ENCODE measurements around the gene UBE3D. TPM values are rescaled to one million over a fixed set of nuclear protein-coding genes. Genes with fewer than 3 reads are reported as not detected.

The UBE3D gene
- total RNA-seq, 1 donor from 2014 or later, result 7.4 TPM

GRCh38 chr6:82906489-82906888, 159.2 kb downstream of the UBE3D start:
- H4K20me1 ChIP-seq (ENCODE audit: insufficient read depth, low read length), result no peaks in the 10 kb centered on the region
- H3K79me2 ChIP-seq (ENCODE audit: insufficient read depth, low read length), result no peaks in the 10 kb centered on the region
- no peaks in the 10 kb centered on the region for H3K9me3 Mint-ChIP-seq (ENCODE audit: unreplicated experiment)
- H3K27ac Mint-ChIP-seq (ENCODE audit: unreplicated experiment), result peak overlapping the region; percentile 77
- DNase-seq (ENCODE audit: low read depth) (peak; percentile 31), FAIRE-seq (no peak)
- no peak overlapping the region for H2AFZ ChIP-seq (ENCODE audit: low read depth, low read length)
- H3K27ac ChIP-seq (ENCODE audit: low read depth, low read length), result no peak overlapping the region
- no peaks in the 10 kb centered on the region for H3K9me3 ChIP-seq (ENCODE audit: insufficient read depth, low read depth, low read length)
- H3K4me1 Mint-ChIP-seq (ENCODE audit: low read depth, unreplicated experiment), result peaks cover 40% of the 10 kb centered on the region
- no peaks in the 10 kb centered on the region for H3K27me3 ChIP-seq (ENCODE audit: insufficient read depth, low read length)
- H3K9ac ChIP-seq (ENCODE audit: low read length), result no peak overlapping the region
- no peak for TF ChIP-seq EZH2 (IDR thresholded peaks at IDR 0.05; ENCODE audit: insufficient read depth, low read length)
- TF ChIP-seq CTCF (IDR thresholded peaks at IDR 0.05; ENCODE audit: insufficient read depth, low read depth, low read length), result no peak
- no peak overlapping the region for H3K4me3 Mint-ChIP-seq (ENCODE audit: unreplicated experiment)
- H3K4me3 ChIP-seq (ENCODE audit: insufficient read depth, low read depth, low read length), result no peak overlapping the region
- peak overlapping the region; percentile 12 for H3K4me2 ChIP-seq (ENCODE audit: low read length)
- no peaks in the 10 kb centered on the region for H3K36me3 ChIP-seq (ENCODE audit: insufficient read depth, low read length)
- H3K36me3 Mint-ChIP-seq (ENCODE audit: low read depth, unreplicated experiment), result no peaks in the 10 kb centered on the region
- no peaks in the 10 kb centered on the region for H3K27me3 Mint-ChIP-seq (ENCODE audit: low read depth, unreplicated experiment)
- H3K4me1 ChIP-seq (ENCODE audit: insufficient read depth, low read length), result peaks cover 4% of the 10 kb centered on the region

GRCh38 chr6:82904860-82905259, 160.8 kb downstream of the UBE3D start:
- FAIRE-seq (no peak), DNase-seq (ENCODE audit: low read depth) (no peak)
- H3K79me2 ChIP-seq (ENCODE audit: insufficient read depth, low read length), result no peaks in the 10 kb centered on the region
- Mint-ChIP-seq H3K4me3 (ENCODE audit: unreplicated experiment) (no peak overlapping the region), H3K36me3 (ENCODE audit: low read depth, unreplicated experiment) (no peaks in the 10 kb centered on the region), H3K4me1 (ENCODE audit: low read depth, unreplicated experiment) (peaks cover 34% of the 10 kb centered on the region), H3K9me3 (ENCODE audit: unreplicated experiment) (no peaks in the 10 kb centered on the region), H3K27ac (ENCODE audit: unreplicated experiment) (no peak overlapping the region), H3K27me3 (ENCODE audit: low read depth, unreplicated experiment) (no peaks in the 10 kb centered on the region)
- no peaks in the 10 kb centered on the region for H4K20me1 ChIP-seq (ENCODE audit: insufficient read depth, low read length)
- peaks cover 4% of the 10 kb centered on the region for H3K4me1 ChIP-seq (ENCODE audit: insufficient read depth, low read length)
- TF ChIP-seq CTCF (IDR thresholded peaks at IDR 0.05; ENCODE audit: insufficient read depth, low read depth, low read length) (no peak), EZH2 (IDR thresholded peaks at IDR 0.05; ENCODE audit: insufficient read depth, low read length) (no peak)
- H3K9ac ChIP-seq (ENCODE audit: low read length), result no peak overlapping the region
- no peak overlapping the region for H3K4me2 ChIP-seq (ENCODE audit: low read length)
- H3K4me3 ChIP-seq (ENCODE audit: insufficient read depth, low read depth, low read length), result no peak overlapping the region
- no peaks in the 10 kb centered on the region for H3K9me3 ChIP-seq (ENCODE audit: insufficient read depth, low read depth, low read length)
- H3K27me3 ChIP-seq (ENCODE audit: insufficient read depth, low read length), result no peaks in the 10 kb centered on the region
- no peak overlapping the region for H2AFZ ChIP-seq (ENCODE audit: low read depth, low read length)
- no peak overlapping the region for H3K27ac ChIP-seq (ENCODE audit: low read depth, low read length)
- no peaks in the 10 kb centered on the region for H3K36me3 ChIP-seq (ENCODE audit: insufficient read depth, low read length)

GRCh38 chr6:82904257-82904656, 161.4 kb downstream of the UBE3D start:
- Histone ChIP-seq H3K36me3 (ENCODE audit: insufficient read depth, low read length) (no peaks in the 10 kb centered on the region), H3K4me1 (ENCODE audit: insufficient read depth, low read length) (peaks cover 4% of the 10 kb centered on the region), H4K20me1 (ENCODE audit: insufficient read depth, low read length) (no peaks in the 10 kb centered on the region), H3K9me3 (ENCODE audit: insufficient read depth, low read depth, low read length) (no peaks in the 10 kb centered on the region), H3K27me3 (ENCODE audit: insufficient read depth, low read length) (no peaks in the 10 kb centered on the region), H3K79me2 (ENCODE audit: insufficient read depth, low read length) (no peaks in the 10 kb centered on the region), H3K4me3 (ENCODE audit: insufficient read depth, low read depth, low read length) (no peak overlapping the region), H3K9ac (ENCODE audit: low read length) (no peak overlapping the region), H2AFZ (ENCODE audit: low read depth, low read length) (no peak overlapping the region), H3K4me2 (ENCODE audit: low read length) (no peak overlapping the region), H3K27ac (ENCODE audit: low read depth, low read length) (no peak overlapping the region)
- no peaks in the 10 kb centered on the region for H3K36me3 Mint-ChIP-seq (ENCODE audit: low read depth, unreplicated experiment)
- no peaks in the 10 kb centered on the region for H3K9me3 Mint-ChIP-seq (ENCODE audit: unreplicated experiment)
- no peak overlapping the region for H3K4me3 Mint-ChIP-seq (ENCODE audit: unreplicated experiment)
- H3K27me3 Mint-ChIP-seq (ENCODE audit: low read depth, unreplicated experiment), result no peaks in the 10 kb centered on the region
- FAIRE-seq (no peak), DNase-seq (ENCODE audit: low read depth) (no peak)
- H3K27ac Mint-ChIP-seq (ENCODE audit: unreplicated experiment), result no peak overlapping the region
- TF ChIP-seq EZH2 (IDR thresholded peaks at IDR 0.05; ENCODE audit: insufficient read depth, low read length) (no peak), CTCF (IDR thresholded peaks at IDR 0.05; ENCODE audit: insufficient read depth, low read depth, low read length) (no peak)
- H3K4me1 Mint-ChIP-seq (ENCODE audit: low read depth, unreplicated experiment), result peaks cover 30% of the 10 kb centered on the region
